ENCODE data around the gene RABEP2.

- TF ChIP-seq POLR2A (IDR thresholded peaks at IDR 0.05) (no peak), CTCF (IDR thresholded peaks at IDR 0.05 in 8 of 11, conservative IDR thresholded peaks at IDR 0.05 in 3 of 11) (no peak), POLR2AphosphoS5 (IDR thresholded peaks at IDR 0.05) (no peak)
Measured at GRCh38 chr16:28865722-28866453, 59.1 kb downstream of the RABEP2 start.
